Ectodermal cell (in vitro differentiated cells): ENCODE measurements around the gene COL9A3.
A peak's percentile ranks its signal among the peaks of the same experiment; 100 is the strongest.
"Not testable (repeated sequence)": the region's sequence is repeated elsewhere in the genome, so short reads cannot be mapped to it uniquely, and the experiment has no call there.

Experiments used
- H3K27ac ChIP-seq: 2 replicates; pipeline ENCODE4 v1.7.0; 2013; ENCODE audit warnings: mild to moderate bottlenecking, low read depth, low read length; ENCODE audit not compliant: insufficient read depth, poor library complexity, severe bottlenecking
- H3K27me3 ChIP-seq: 2 replicates; pipeline ENCODE4 v1.7.0; 2013; ENCODE audit warnings: mild to moderate bottlenecking, low read length; ENCODE audit not compliant: insufficient read depth, control insufficient read depth, poor library complexity, severe bottlenecking
- H3K36me3 ChIP-seq: one replicate; pipeline ENCODE4 v1.7.0; 2013; ENCODE audit warnings: low read length; ENCODE audit not compliant: control insufficient read depth, insufficient read depth
- H3K4me1 ChIP-seq: one replicate; pipeline ENCODE4 v1.7.0; 2013; ENCODE audit warnings: low read length; ENCODE audit not compliant: control insufficient read depth, insufficient read depth
- H3K4me3 ChIP-seq: 2 replicates; pipeline ENCODE4 v1.7.0; 2013; ENCODE audit warnings: low read depth, low read length, control low read depth; ENCODE audit not compliant: insufficient read depth
- H3K9me3 ChIP-seq: 2 replicates; pipeline ENCODE4 v1.7.0; 2013; ENCODE audit warnings: mild to moderate bottlenecking, low read length, moderate library complexity; ENCODE audit not compliant: control insufficient read depth
- WGBS, 2 experiments: methylation state at CpG; one replicate each; pipeline ENCODE4 v1.1.7; 2013; ENCODE audit warnings: missing lambda C conversion rate in 2 of 2; 5-methylcytosine and 5-hydroxymethylcytosine counted together

The COL9A3 gene

GRCh38 chr20:62860924-62861691 lies 44.3 kb downstream of the COL9A3 start:
- H3K27me3 ChIP-seq = peaks cover 8% of the 10 kb centered on the region
- H3K36me3 ChIP-seq = peaks cover 9% of the 10 kb centered on the region
- no peak overlapping the region for H3K27ac ChIP-seq
- H3K4me1 ChIP-seq = peaks cover 22% of the 10 kb centered on the region
- 0% methylated on average over 129 of the region's 129 CpGs for WGBS, 2 experiments
- H3K4me3 ChIP-seq = peak overlapping the region; percentile 57
- no peaks in the 10 kb centered on the region for H3K9me3 ChIP-seq

GRCh38 chr20:62861726-62862336 lies 45.0 kb downstream of the COL9A3 start, which contains the start of gene TCFL5:
Gene TCFL5, minus strand, starts transcription at chr20:62861822. Its CDS starts 152 bp downstream, at chr20:62861670.
- H3K27ac ChIP-seq = peak within 1 kb of the TSS; percentile 26
- H3K27me3 ChIP-seq = peaks cover 8% of the 10 kb centered on the region
- H3K4me3 ChIP-seq = peak within 1 kb of the TSS; percentile 57
- H3K36me3 ChIP-seq = peaks cover 5% of the 10 kb centered on the region
- no peaks in the 10 kb centered on the region for H3K9me3 ChIP-seq
- peaks cover 22% of the 10 kb centered on the region for H3K4me1 ChIP-seq
- 9 to 10% methylated on average over 66 to 70 of the region's 70 CpGs for WGBS, 2 experiments

GRCh38 chr20:62864207-62864606 lies 47.4 kb downstream of the COL9A3 start:
- Histone ChIP-seq H3K9me3 (no peaks in the 10 kb centered on the region), H3K27me3 (peaks cover 8% of the 10 kb centered on the region), H3K27ac (no peak overlapping the region), H3K36me3 (no peaks in the 10 kb centered on the region), H3K4me1 (peaks cover 21% of the 10 kb centered on the region), H3K4me3 (no peak overlapping the region)
- 94 to 95% methylated on average over 6 to 7 of the region's 7 CpGs for WGBS, 2 experiments

GRCh38 chr20:62872184-62872847 lies 55.5 kb downstream of the COL9A3 start:
- Histone ChIP-seq H3K27ac (no peak overlapping the region), H3K27me3 (peaks cover 3% of the 10 kb centered on the region), H3K36me3 (no peaks in the 10 kb centered on the region), H3K4me1 (peaks cover 4% of the 10 kb centered on the region), H3K4me3 (no peak overlapping the region), H3K9me3 (no peaks in the 10 kb centered on the region)
- 90 to 91% methylated on average over 18 of the region's 18 CpGs for WGBS, 2 experiments

GRCh38 chr20:62872862-62873261 lies 56.0 kb downstream of the COL9A3 start:
- Histone ChIP-seq H3K9me3 (no peaks in the 10 kb centered on the region), H3K27ac (no peak overlapping the region), H3K27me3 (peaks cover 3% of the 10 kb centered on the region), H3K4me3 (no peak overlapping the region), H3K4me1 (peaks cover 4% of the 10 kb centered on the region), H3K36me3 (no peaks in the 10 kb centered on the region)
- WGBS, 2 experiments = 94 to 97% methylated on average over 6 of the region's 6 CpGs

- H3K9me3 ChIP-seq = no peaks in the 10 kb centered on the region
- H3K27me3 ChIP-seq = peaks cover 3% of the 10 kb centered on the region
- no peak overlapping the region for H3K4me3 ChIP-seq
- peaks cover 4% of the 10 kb centered on the region for H3K4me1 ChIP-seq
- H3K27ac ChIP-seq = no peak overlapping the region
- no peaks in the 10 kb centered on the region for H3K36me3 ChIP-seq
- WGBS, 2 experiments = 69 to 84% methylated on average over 3 to 7 of the region's 7 CpGs
Measured at GRCh38 chr20:62873280-62873679, 56.4 kb downstream of the COL9A3 start.

- H3K36me3 ChIP-seq, H3K9me3 ChIP-seq, H3K4me1 ChIP-seq, H3K4me3 ChIP-seq, H3K27ac ChIP-seq, H3K27me3 ChIP-seq: not testable (repeated sequence)
- WGBS, 2 experiments = 2 to 5% methylated on average over 13 to 14 of the region's 15 CpGs
Measured at GRCh38 chr20:62873681-62874031, 56.8 kb downstream of the COL9A3 start.

GRCh38 chr20:62874964-62875344 lies 58.1 kb downstream of the COL9A3 start:
- 92 to 94% methylated on average over 8 of the region's 14 CpGs for WGBS, 2 experiments
- Histone ChIP-seq H3K36me3 (no peaks in the 10 kb centered on the region), H3K9me3 (no peaks in the 10 kb centered on the region), H3K4me1 (peaks cover 13% of the 10 kb centered on the region), H3K27me3 (peaks cover 3% of the 10 kb centered on the region), H3K27ac (no peak overlapping the region), H3K4me3 (no peak overlapping the region)

GRCh38 chr20:62875419-62876361 lies 58.8 kb downstream of the COL9A3 start:
- Histone ChIP-seq H3K4me1 (peaks cover 13% of the 10 kb centered on the region), H3K36me3 (no peaks in the 10 kb centered on the region), H3K27ac (peak overlapping the region; percentile 55), H3K9me3 (no peaks in the 10 kb centered on the region), H3K4me3 (no peak overlapping the region), H3K27me3 (peaks cover 3% of the 10 kb centered on the region)
- 51 to 56% methylated on average over 34 of the region's 34 CpGs for WGBS, 2 experiments
